Measurements from ENCODE around the gene PILRA.
A peak's percentile ranks its signal among the peaks of the same experiment; 100 is the strongest.

The PILRA gene

DNA sequence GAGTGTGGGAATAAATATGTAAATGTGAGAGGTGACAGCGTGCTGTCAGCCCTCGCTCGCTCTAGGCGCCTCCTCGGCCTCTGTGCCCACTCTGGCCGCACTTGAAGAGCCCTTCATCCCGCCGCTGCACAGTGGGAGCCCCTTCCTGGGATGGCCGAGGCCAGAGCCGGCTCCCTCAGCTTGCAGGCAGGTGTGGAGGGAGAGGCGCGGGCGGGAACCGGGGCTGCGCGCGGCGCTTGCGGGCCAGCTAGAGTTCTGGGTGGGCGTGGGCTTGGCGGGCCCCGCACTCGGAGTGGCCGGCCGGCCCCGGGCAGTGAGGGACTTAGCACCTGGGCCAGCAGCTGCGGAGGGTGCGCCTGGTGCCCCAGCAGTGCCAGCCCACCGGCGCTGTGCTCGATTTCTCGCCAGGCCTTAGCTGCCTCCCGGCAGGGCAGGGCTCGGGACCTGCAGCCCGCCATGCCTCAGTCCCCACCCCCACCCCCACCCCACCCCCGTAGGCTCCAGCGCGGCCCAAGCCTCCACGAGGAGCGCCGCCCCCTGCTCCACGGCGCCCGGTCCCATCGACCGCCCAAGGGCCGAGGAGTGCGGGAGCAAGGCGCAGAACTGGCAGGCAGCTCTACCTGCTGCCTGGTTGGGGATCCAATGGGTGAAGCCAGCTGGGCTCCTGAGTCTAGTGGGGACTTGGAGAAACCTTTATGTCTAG lies 8.4 kb downstream of the PILRA start:
- DNase-seq: peak; percentile 53

DNA sequence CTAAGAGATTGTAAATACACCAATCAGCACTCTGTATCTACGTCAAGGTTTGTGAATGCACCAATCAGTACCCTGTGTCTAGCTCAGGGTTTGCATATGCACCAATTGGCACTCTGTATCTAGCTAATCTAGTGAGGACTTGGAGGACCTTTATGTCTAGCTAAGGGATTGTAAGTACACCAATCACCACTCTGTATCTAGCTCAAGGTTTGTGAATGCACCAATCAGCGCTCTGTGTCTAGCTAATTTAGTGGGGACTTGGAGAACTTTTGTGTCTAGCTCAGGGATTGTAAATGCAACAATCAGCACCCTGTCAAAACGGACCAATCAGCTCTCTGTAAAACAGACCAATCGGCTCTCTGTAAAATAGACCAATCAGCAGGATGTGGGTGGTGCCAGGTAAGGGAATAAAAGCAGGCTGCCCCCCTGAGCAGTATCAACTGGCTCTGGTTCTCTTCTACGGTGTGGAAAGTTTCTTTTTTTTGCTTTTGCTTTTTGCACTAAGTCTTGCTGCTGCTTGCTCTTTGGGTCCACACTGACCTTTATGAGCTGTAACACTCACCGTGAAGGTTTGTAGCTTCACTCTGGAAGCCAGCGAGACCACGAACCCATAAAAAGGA lies 9.1 kb downstream of the PILRA start:
- DNase-seq: peak; percentile 94

DNA sequence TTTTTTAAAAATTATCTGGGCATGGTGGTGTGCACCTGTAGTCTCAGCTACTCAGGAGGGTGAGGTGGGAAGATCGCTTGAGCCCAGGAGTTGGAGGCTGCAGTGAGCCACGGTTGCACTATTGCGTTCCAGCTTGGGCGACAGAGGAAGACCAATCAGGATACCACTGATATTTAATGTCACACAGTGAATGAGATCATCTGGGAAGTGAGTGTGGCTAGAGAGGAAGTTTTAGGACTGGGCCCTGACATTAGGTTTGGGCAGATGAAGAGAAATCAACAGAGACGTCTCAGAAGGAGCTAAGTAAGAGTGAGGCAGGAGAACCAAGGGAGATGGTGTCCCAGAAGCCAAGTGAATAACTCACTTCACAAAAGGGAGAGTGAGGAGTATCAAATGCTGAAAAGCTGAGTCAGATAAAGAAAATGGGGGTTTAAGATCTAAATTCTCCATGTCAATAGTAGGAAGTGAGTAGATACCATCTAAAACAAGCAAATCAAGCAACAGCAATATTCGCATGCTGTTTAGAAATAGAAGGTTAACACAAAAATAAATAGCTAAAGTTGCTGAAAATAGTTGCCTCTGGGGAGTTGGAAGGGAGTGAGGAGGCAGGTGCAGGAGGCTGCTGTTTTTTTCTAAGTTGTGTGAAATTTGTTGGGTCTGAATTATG lies 11.5 kb downstream of the PILRA start:
- no peak for DNase-seq

DNA sequence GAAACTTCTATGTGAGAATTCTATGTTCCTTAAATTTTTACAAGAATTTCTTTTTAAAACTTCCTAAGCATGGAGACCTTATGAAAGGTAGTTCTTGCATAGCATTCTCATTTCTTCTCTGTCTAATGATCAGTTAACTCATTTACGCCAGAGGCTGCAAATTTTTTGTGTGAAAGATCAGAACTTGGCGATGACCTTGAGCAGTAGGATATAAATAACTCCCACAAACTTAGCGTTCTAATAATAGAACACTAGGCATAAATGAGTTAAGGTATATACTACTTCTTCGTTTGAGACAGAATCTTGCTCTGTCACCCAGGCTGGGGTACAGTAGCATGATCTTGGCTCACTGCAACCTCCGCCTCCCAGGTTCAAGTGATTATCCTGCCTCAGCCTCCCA lies 13.7 kb downstream of the PILRA start:
- DNase-seq: no peak

DNA sequence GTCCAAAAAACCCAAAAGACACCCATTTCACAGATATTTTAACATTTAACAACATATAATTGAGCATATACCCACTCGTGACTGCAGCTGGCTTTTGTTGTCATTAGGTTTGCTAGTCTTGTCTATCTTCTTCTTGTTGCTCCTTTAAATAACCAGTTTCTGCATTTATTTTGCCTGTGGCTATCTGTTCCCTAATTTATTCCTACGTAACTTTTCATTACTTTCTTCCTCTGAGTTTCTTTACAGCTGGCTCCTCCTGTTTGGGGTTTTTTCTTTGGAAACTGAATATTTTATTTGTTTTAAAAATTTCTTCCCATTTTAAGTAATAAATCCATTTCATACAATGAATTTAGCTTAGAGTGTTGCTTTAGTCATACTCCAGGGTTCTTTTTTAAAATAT lies 14.4 kb downstream of the PILRA start:
- DNase-seq: no peak

DNA sequence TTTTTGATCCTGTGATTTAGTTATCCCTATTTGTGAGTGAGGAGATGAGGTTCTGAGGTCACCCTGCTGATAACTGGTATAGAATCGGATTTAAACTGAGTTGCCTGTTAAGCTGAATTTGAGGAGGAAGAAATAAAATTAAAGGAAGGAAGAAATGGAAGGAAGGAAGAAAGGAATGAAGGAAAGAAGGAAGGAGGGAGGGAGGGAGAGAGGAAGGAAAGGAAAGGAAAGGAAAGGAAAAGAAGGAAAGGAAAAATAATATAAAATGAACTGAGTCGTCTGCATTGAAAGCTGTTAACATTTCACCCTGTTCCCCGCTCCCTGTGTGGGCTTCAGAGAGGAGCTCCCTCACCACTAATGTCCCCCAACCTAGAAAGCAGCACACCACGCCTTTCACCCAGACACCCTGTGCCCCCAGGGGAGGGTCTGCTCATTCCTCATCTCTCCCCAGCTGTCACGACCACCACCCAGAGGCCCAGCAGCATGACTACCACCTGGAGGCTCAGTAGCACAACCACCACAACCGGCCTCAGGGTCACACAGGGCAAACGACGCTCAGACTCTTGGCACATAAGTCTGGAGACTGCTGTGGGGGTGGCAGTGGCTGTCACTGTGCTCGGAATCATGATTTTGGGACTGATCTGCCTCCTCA lies 16.3 kb downstream of the PILRA start:
- no peak for DNase-seq

DNA sequence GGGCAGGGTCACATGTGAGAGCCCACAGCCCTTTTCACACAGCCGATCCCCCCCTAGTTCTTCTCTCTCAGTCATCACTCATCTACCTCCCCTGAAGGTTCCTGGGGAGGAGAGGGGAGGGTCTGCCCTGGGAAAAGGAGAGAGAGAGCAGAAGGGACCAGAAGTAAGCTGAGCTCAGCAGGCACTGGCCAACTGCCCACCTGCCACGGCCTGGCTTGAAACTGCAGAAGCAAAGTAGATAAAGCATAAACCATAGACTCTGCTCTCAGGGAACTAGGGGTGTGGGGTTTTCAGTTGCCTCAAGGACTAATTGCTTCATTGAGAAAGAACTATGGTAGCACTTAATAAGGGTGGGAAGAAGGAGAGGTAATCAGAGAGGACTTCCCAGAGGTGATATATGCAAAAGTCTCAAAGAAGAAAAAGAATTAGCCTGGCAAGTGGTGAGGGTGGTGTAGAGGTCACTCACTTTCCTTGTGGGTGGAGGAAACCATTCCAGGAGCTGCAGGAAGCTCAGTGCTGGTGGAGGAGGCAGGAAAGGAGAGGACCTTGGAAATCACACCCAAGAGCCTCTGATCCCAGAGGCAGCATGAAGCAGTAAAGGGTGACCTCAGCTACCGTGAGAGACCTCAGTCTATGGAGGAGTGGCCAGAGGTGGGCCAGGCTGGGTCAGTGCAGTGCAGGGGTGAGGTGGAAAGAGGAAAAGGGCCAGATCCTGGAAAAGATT lies 17.2 kb downstream of the PILRA start:
- no peak for DNase-seq

DNA sequence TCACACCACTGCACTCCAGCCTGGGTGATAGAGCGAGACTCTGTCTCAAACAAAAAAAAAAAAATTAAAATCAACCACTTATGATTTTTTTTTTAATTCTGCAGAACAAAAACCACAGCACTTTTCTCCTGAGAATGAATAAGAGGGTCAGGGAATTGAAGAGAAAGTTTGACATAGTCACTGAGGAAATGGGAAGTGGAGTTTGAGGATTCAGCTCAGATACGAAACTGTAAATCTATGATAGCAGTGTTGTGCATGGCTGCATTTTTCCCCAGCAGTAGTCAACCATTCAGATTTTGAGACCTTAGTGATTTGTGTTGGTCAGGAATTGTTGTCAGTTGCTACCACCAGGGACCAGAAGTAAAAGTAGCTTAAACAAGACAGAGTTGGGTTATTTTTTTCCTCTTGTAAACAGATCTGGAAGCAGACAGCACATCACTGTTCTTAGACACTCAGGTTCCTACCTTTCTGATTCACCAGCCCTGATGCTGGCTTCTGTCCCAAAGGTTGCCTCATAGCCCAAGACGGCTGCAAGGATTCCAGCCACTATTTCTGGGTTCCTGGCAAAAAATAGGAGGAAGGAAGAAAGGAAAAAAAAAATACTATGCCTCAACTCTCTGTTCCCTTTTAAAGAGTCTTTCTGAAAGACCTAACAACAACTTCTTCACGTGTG lies 20.1 kb downstream of the PILRA start:
- no peak for DNase-seq

DNA sequence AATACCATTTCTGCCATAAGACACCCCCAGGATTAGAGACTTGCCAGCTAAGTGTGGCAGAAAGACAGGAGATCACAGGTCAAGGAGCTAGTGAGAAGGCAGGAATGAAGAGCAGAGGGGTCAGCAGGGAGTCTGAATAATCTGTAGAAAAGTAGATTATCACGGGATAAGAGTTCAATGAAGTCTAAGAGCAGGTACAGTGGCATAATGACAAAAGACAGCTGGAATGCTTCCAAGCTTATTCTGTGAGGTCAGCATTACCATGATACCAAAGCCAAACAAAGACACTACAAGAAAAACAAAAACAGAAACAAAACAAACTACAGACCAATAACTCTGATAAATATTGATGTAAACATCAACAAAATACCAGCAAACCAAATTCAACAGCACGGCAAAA lies 20.8 kb downstream of the PILRA start:
- no peak for DNase-seq

DNA sequence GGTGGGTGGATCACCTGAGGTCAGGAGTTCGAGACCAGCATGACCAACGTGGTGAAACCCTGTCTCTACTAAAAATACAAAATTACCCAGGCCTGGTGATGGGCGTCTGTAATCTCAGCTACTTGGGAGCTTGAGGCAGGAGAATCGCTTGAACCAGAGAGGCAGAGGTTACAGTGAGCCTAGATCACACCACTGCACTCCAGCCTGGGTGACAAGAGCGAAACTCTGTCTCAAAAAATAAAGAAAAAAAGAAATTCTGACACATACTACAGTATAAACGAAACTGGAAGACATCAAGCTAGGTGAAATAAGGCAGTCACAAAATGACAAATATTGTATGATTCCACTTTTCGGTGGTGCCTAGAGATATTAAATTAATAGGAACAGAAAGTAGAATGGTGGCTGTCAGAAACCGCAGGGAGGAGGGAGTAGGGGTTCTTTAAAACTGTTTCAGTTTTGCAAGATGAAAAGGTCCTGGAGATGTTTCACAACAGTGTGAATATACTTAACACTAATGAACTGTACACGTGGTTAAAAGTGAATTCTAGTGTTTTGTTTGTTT lies 23.2 kb downstream of the PILRA start:
- DNase-seq: no peak

DNA sequence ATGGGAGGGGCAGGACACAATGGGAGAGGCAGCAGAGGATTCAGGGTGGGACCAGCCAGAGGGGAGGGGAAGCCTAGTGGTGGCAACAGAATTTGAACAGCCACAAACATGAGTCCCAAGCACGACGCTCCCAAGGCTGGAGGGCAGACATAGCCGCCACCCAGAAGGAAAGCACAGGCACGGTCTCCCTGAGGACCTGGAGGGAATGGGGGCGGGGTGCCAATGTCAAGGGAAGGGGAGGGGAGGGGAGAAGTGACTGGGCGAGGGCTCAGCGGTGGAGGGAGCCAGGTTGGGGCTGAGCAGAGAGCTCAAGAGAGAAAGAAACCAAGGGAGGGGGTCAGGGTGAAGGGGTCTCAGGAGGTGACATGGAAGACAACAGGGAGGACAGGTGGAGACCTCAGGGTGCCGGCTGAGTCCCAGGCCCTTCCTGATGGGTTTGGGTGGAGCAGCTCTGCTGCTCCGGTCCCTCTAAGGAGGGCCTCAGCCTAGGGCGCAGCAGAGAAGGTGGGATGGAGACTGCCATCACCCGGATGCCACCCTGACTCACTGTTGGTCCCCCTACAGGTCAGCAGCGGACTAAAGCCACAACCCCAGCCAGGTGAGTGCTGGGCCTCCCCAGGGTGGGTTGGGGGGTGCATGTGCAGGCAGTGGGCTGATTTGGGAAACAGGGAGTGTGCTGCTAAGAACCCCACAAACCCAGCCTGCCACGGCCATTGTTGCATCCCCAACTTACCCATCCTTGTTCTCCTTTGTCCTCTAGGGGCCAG lies 24.2 kb downstream of the PILRA start:
- no peak for DNase-seq

DNA sequence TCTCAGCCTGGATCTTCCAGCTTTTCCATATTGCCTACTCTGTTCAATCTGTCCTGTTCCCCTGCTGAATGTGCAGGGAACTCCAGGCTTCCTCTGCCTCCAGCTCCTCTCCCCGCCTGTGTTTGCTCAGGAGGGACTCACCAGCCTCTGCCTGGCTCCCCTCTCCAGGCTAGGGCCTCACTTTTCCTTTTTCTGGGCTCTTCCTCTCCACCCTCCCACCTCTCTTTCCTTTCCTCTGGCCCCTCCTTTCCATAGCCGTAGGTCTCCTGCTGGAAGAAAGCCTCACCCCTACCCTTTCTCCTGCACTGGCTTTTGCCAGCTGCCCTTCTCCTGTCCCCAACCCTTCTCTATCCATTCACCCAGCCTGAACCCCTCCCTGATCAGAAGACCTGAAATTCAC lies 25.0 kb downstream of the PILRA start:
- no peak for DNase-seq

DNA sequence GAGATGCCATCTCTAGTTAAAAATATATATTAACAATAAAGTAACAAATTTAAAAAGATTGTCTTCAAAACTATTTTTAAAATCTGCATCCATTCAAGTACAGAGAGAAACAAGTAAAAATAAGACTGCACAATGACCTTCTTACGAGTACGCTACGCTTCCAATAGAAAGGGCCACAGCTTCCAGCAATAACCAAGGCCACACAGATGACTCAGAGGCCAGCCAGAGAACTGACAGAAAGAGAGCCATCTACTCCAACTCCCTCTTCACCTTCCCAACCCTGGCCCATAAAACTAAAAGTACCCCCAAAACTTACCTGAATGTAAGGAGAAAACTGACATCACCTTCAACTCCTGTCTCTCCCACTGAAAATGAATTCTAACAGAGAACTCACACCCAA lies 26.8 kb downstream of the PILRA start:
- DNase-seq: no peak

DNA sequence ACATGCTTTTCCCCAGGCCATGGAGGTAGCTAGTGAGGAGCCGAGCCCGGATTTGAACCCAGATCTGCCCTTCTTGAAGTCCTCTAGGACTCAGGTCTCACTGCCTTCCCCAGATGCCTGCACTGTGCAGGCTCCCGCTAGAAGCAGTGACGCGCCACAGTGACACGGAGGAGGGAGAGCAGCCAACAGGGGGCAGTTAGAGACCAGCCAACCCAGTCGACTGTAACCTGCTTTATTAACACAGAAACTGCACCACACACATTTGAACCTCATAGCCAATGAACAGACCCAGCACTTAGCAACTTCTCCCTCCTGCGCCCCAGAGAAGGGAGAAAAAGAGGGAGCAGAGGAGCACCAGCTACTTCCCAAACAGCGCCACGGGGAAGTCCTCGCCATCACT lies 27.4 kb downstream of the PILRA start:
- peak; percentile 37 for DNase-seq

DNA sequence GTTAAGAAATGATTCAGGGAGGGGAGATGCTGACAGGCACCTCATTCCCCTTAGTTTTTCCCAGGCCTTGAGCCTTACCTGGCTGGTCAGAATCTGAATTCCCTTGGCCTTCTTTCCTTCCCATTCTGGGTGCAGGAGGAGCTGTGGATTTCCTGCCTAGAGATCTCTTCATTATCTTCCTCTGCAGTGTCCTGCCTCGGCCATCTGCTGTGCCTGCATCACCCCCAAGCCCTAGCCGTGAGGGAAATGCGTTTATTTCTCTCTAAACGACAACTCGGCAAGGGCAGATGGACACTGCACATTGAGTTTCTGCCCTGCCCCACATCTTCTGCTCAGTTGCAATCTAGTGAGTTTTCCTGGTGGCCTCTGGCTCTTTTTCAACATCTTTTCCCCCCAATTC lies 28.5 kb downstream of the PILRA start:
- DNase-seq: no peak

DNA sequence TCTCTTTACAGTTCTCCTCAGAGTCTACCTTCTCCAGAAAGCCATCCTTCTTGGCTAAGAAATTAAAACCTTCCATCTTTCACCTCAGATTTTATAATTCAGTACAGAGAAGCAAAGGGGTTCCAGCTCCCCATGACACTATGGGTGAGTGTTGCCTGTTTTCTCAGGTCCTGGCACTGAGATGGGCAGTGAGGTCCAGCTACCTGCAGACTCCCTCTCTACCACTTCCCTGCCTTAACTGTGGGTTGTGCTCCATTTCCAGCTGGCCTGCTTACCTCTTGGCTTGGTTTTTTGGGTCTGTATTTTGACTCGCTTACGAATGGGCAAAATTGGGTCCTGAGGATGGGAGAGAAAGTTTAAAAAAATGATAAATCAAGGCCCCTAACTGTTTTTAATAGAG lies 29.0 kb downstream of the PILRA start:
- DNase-seq: no peak

DNA sequence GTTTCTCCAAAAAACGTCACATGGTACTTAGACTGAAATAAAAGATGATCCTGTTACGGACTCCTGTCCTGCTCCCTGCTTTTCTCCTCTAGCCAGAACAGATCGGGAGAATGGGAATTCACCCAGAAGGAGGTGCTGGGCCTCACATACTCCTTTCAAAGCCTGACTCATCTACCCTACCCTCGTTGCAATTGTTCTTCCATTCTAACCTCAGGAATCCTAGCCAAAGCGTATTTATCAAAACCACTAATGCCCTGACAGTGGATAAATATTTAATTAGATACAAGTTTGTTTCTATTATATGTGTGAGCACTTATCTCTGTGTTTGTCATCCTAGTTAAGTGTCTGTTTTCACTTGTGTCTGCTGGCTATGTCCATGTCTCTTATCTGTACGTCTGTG lies 33.5 kb downstream of the PILRA start:
- peak; percentile 75 for DNase-seq

DNA sequence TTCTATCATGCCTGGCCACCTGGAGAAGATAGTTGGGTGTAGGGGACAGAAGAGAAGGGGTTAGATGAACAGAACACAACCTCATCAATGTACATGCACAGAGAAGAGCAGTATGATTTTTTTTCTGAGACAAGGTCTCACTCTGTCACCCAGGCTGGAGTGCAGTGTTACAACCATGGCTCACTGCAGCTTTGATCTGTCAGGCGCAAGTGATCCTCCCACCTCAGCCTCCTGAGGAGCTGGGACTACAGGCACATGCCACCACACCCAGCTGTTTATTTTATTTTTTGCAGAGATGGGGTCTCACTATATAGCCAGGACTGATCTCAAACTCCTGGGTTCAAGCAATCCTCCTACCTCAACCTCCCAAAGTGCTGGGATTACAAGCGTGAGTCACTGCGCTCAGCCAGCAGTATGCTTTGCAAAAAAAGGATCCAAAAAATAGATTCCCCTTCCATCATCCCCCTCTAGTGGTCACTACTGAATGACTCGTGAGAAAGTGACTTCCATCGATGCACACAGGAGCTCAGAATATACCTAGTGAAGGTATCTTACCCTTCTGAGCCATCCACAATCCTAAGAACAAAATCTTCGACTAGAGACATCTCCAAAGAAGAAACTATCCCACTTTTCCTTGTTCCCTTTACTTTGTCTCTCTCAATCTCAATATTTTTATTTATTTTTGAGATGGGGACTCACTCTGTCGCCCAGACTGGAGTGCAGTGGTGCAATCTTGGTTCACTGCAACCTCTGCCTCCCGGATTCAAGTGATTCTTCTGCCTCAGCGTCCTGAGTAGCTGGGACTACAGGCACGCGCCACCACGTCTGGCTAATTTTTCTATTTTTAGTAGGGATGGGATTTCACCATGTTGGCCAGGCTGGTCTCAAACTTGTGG lies 34.2 kb downstream of the PILRA start:
- peak; percentile 89 for DNase-seq

DNA sequence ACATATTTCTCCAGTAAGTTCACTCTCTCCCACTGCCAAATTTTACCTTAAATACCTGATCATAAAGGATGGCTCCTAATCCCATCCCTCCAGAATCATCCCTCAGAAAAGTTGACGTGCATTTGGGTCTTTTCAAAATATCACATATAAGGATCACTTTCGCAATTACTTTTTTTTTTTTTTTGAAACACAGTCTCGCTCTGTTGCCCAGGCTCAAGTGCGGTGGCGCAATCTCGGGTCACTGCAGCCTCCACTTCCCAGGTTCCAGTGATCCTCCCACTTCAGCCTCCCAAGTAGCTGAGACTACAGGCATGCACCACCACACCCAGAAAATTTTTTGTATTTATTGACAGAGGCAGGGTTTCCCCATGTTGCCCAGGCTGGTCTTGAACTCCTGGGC lies 37.8 kb downstream of the PILRA start:
- DNase-seq: no peak

DNA sequence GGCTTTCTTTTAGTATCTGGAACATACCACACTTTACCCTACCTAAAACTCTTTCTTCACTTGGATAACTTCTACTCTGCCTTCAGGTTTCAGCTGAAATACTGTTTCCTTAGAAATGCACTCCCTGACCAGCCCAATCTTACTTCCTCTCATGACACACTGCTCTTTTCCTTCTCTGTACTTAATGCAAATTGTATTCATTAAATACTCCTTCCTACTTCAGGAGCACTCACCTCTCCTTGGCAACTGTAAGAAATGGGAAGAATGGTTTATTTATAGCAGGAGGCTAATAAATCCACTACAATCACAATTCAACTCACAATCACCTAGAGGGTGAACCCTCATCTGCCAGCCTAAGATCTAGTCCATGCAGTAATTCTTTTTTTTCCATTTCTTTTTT lies 40.1 kb downstream of the PILRA start:
- no peak for DNase-seq

DNA sequence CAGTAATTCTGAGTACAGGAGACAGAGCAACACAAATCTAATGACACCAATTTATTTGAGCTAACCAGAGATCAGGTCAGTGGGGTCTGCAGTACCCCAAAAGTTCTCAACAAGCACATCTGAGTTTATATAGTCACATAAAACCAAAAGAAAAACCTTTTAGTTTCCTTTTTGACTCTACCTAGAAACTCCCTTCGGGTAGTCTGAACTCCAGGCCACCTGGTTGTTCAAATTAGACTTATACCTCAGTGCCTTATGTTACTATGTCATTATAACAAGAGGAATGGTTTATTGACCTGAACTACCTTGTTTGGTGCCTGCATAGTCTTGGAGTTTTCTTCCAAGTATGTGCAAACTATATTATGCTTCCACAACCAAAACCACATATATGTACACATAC lies 40.6 kb downstream of the PILRA start:
- DNase-seq: no peak
